HAP-1 (cell line): ENCODE measurements around the gene THNSL1.

Experiments used
- DNase-seq, 2 experiments: peaks; one replicate each; pipeline ENCODE4 v3.0.0-alpha.2; 2016 to 2020; ENCODE audit warnings: low spot score in 2 of 2
- H3K27me3 ChIP-seq: fragments of 250-450 bp; sonication (Bioruptor Pico); 2 replicates; pipeline ENCODE4 v1.5.1; 2020; ENCODE audit warnings: low read depth, mild to moderate bottlenecking, moderate library complexity
- H3K36me3 ChIP-seq: fragments of 250-450 bp; sonication (Bioruptor Pico); replicated peaks from 2 replicates; pipeline ENCODE4 v1.5.1; 2020; ENCODE audit warnings: mild to moderate bottlenecking
- H3K4me1 ChIP-seq: fragments of 250-450 bp; sonication (Bioruptor Pico); 2 replicates; pipeline ENCODE4 v1.5.1; 2020; ENCODE audit warnings: mild to moderate bottlenecking
- H3K4me3 ChIP-seq: fragments of 250-450 bp; sonication (Bioruptor Pico); 2 replicates; pipeline ENCODE4 v1.5.1; 2020; ENCODE audit warnings: mild to moderate bottlenecking, moderate library complexity
- H3K9me3 ChIP-seq: fragments of 250-450 bp; sonication (Bioruptor Pico); 2 replicates; pipeline ENCODE4 v1.5.1; 2020; ENCODE audit warnings: mild to moderate bottlenecking, moderate library complexity
- in situ Hi-C: fragments of 300-500 bp; cut with MboI; formaldehyde crosslinking; loops from 3 replicates; pipeline ENCODE4 v1.14.3; 2020; ENCODE audit warnings: low sequenced_read_pairs, inconsistent platforms, mixed read lengths

Gene THNSL1

DNA sequence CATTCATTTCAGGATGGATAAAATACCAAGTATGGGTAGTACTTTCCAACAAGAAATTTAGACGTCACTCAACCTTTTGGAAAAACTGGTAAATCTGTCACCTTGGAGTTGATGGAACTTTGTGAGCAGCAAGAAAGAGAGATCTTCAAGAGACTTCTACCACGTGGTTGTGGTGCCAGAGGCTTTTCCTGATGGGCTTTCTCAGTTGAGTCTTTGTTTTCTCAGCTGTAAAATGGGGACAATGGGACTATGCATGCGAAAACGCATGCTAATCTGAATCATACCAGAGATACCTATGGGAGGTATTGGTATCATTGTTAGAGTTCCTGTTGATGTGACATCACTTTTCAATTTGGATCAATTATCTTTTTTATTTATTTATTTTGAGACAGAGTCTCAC, 59.4 kb downstream of the THNSL1 start:
- Histone ChIP-seq H3K36me3 (no peaks in the 10 kb centered on the region), H3K27me3 (no peaks in the 10 kb centered on the region), H3K4me1 (peaks cover 14% of the 10 kb centered on the region), H3K9me3 (no peaks in the 10 kb centered on the region), H3K4me3 (no peak overlapping the region)
- in situ Hi-C loops = no loop called here
- DNase-seq = no peak
